ENCODE data around the gene ALPG. TPM values are rescaled to one million over a fixed set of nuclear protein-coding genes. Genes with fewer than 3 reads are reported as not detected.

Gene ALPG
- total RNA-seq, 1 experiment from 2014 or later: 0.10 TPM

DNA sequence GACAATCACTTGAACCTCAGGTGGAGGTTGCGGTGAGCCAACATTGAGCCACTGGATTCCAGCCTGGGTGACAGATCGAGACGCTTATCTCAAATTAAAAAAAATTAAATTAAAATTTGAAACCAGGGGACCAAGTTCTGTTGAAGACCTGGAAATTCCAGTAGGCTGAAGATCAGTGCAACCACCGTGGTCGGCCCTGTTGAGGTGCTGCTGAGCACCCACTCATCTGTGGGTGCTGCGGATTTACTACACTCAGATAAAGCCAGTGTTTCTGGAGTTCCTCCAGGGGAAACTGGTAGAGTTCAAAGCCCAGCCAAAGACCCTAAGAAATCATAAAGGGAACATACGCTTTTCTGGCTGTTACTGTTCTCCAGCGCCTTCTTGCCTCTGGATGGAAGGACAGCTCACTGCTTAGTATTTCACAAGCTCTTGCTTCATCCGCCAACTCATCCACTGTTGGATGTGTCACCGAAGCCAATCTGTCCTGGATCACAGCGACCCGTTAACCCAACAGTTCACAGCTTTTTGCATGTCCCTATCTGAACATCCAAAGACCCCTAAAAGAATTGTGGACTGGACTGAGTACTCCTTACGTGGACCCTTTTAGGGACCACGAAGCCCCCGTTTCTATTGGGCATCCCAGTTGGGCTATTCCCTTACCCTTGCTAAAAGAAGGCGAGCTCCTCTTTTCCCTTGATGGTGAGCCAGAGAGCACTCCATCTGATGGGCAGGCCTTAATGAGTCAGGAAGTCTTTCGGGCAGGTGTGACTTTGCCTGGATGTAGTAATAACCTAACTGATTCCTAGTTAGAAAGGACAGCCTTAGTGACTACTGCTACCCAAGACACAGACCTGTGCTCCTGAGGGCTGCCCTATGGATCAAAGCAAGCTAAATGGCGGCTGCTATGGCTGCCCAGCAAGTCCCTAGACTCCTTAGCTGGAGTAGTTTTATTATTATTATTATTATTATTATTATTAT, 34.1 kb upstream of the ALPG start (continued):
- TF ChIP-seq ELF1 (IDR thresholded peaks at IDR 0.05; ENCODE audit: borderline replicate concordance, low read depth): no peak

GRCh38 chr2:232374356-232374755, 32.3 kb upstream of the ALPG start:
- POLR2A ChIA-PET: no interaction called here
- Histone ChIP-seq H3K27ac (ENCODE audit: low read depth, low read length) (no peak overlapping the region), H3K4me3 (replicated peaks in 1 of 2; ENCODE audit: low read depth in 1 of 2, low read length in 2 of 2) (no peak overlapping the region), H3K36me3 (ENCODE audit: control insufficient read depth in 1 of 2, insufficient read depth in 2 of 2, low read length in 2 of 2) (no peaks in the 10 kb centered on the region), H3K79me2 (ENCODE audit: insufficient read depth, low read length) (no peaks in the 10 kb centered on the region), H3K27me3 (ENCODE audit: insufficient read depth, low read length) (no peaks in the 10 kb centered on the region), H3K4me2 (ENCODE audit: low read length) (no peak overlapping the region), H3K9me3 (ENCODE audit: control insufficient read depth in 1 of 2, insufficient read depth in 1 of 2, low read depth in 1 of 2, low read length in 2 of 2) (no peaks in the 10 kb centered on the region), H2AFZ (ENCODE audit: low read depth, low read length, poor library complexity, severe bottlenecking) (no peak overlapping the region), H3K4me1 (ENCODE audit: control insufficient read depth in 1 of 2, insufficient read depth in 2 of 2, low read length in 2 of 2) (peaks cover 3 to 10% of the 10 kb centered on the region in 2 experiments; a peak in 3 of 4 replicates), H3K9ac (ENCODE audit: low read length) (no peak overlapping the region), H4K20me1 (ENCODE audit: insufficient read depth) (no peaks in the 10 kb centered on the region), H3K9me2 (ENCODE audit: insufficient read depth) (no peaks in the 10 kb centered on the region)
- RAD21 ChIA-PET (ENCODE audit: low non-redundant PET in 1 of 2, low total read pairs in 2 of 2, uncharacterized antibody in 2 of 2, unreplicated experiment in 2 of 2): no interaction called here
- intact Hi-C loops (cut with micrococcal nuclease): no loop called here
- TF ChIP-seq, protein P1, sequence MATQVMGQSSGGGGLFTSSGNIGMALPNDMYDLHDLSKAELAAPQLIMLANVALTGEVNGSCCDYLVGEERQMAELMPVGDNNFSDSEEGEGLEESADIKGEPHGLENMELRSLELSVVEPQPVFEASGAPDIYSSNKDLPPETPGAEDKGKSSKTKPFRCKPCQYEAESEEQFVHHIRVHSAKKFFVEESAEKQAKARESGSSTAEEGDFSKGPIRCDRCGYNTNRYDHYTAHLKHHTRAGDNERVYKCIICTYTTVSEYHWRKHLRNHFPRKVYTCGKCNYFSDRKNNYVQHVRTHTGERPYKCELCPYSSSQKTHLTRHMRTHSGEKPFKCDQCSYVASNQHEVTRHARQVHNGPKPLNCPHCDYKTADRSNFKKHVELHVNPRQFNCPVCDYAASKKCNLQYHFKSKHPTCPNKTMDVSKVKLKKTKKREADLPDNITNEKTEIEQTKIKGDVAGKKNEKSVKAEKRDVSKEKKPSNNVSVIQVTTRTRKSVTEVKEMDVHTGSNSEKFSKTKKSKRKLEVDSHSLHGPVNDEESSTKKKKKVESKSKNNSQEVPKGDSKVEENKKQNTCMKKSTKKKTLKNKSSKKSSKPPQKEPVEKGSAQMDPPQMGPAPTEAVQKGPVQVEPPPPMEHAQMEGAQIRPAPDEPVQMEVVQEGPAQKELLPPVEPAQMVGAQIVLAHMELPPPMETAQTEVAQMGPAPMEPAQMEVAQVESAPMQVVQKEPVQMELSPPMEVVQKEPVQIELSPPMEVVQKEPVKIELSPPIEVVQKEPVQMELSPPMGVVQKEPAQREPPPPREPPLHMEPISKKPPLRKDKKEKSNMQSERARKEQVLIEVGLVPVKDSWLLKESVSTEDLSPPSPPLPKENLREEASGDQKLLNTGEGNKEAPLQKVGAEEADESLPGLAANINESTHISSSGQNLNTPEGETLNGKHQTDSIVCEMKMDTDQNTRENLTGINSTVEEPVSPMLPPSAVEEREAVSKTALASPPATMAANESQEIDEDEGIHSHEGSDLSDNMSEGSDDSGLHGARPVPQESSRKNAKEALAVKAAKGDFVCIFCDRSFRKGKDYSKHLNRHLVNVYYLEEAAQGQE (IDR thresholded peaks at IDR 0.05; ENCODE audit: low read depth): no peak
- TF ChIP-seq CBX3 (IDR thresholded peaks at IDR 0.05; ENCODE audit: low read depth) (no peak), TCF7L2 (IDR thresholded peaks at IDR 0.05; ENCODE audit: borderline replicate concordance, extremely low read depth, insufficient read depth, insufficient read length) (no peak), SRF (IDR thresholded peaks at IDR 0.05; ENCODE audit: low read depth) (no peak), MAX (IDR thresholded peaks at IDR 0.05) (no peak), SP1 (IDR thresholded peaks at IDR 0.05; ENCODE audit: low read depth) (no peak), YY1 (IDR thresholded peaks at IDR 0.05; ENCODE audit: extremely low read depth, insufficient replicate concordance, low read depth, low read length) (no peak)
- no peak for ATAC-seq
- CTCF ChIA-PET: no interaction called here
- BruUV-seq (replicated peaks): no TSS peak
- DNase-seq (ENCODE audit: low read depth, low spot score): no peak

Measured in HCT116 (cell line).